ENCODE data around the gene KIFC1.

Gene KIFC1

DNA sequence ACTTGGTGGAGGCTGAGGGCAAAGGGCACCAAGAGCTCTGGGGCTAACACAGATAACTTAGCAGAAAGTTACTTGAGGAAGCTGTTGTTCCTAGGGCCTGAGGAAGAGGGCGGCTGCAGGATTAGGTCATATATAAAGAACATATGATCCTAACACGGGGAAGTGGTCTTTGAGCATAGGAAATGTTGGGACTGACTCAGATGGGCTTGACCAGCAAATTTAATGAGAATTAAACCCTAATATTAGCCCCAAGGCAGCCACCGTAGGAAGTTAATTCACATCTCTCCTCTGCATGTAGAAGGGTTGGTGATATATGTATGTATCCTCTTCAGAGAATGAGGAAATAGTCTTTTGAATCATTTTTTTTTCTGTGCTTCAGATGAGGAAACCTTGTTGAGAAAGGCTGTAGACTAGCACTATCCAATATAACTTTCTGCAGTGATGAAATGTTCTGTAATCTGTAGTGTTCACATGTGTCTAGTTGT, 53.5 kb downstream of the KIFC1 start:
- DNase-seq = no peak

DNA sequence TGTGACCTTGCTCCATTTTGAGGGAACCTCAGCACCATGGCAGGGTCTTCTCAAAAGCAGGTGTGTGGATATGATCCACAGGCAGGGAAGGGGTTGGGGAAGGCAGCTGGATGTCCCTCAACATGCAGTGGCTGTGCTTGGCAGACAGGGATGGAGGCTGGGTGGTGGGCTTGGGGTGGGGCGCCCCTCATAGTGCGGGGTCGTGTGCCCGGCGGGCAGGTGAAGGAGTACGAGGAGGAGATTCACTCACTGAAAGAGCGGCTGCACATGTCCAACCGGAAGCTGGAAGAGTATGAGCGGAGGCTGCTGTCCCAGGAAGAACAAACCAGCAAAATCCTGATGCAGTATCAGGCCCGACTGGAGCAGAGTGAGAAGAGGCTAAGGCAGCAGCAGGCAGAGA, 54.7 kb downstream of the KIFC1 start:
- no peak for DNase-seq

DNA sequence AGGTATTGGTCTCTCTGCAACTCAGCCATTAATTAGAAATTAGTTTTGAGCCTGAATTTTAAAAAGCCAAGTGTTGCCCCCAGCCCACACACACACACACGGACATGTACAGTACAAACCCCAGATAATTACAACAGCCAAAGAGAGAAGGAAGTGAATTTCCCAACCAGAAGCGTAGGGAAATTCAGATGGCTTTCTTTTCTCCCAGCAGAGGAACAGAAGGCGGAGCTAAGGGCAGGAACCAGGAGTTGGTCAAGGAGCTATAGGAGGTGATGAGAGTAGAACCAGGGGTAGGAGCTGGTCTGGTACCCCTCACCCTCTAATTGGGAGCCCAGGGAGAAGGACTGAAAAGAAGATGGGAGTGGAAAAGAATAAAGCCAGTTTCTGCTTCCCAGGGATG, 58.8 kb downstream of the KIFC1 start:
- DNase-seq = no peak

DNA sequence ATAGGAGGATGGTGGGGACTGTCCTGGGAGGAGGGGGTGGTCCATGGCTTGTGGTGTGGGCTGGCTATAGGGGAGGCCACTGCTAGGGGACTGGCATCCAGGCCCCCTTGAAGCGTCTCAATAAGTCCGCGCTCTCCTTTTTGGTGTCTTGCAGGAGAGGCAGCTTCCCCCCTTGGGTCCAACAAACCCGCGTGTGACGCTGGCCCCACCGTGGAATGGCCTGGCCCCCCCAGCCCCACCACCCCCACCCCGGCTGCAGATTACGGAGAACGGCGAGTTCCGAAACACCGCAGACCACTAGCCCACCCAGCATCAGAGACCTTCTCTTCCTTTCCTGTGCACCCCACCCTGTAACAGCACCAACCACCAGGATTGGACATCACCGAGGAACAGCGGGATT, 60.0 kb downstream of the KIFC1 start:
- DNase-seq = no peak

DNA sequence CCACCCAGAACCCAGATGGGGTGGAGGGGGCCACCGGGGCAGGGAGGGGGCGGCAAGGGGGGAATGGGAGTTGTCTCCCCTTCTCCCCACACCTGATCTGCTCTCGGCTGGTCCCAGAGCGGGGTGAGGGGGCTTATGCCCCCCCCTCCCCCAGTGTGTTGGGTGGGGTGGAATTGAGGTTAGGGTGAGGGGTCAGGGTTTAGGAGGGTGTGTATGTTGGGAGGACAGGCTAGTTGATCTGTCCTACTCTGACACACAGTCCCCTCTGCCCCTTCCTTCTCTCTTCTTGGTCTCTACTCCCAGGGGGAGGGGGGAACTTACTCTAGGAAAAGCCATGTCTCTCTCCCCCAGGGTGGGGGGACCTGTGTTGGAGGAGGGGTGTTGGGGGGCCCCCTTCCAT, 60.9 kb downstream of the KIFC1 start:
- no peak for DNase-seq

DNA sequence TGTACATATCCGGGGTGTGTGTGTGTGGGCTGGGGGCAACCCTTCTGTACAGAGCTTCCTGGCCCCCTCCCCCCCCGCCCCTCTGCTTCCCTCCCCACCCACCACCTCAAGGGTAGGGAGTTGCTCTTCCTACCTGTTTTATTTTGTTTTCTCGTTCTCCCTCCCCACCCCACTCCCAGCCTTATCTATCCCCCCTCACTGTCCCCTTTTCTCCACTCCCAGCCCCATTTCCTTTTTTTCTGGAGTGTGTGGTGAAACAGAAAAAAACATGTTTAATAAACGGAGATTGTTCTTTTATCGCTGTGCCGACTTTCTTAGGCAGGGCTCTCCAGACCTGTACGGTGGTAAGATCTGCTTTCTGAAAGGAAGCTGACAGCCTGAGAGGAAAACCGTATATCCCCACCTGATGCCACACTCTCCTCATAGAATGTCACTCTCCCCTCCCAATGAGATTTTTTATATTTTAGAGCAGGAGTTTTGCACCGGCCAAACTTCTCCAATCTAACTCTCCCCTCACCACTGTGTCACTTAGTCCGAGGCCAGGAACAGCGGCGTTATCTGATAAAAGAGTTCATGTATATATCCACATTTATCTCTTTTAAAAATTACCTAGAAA, 61.9 kb downstream of the KIFC1 start:
- DNase-seq = no peak

DNA sequence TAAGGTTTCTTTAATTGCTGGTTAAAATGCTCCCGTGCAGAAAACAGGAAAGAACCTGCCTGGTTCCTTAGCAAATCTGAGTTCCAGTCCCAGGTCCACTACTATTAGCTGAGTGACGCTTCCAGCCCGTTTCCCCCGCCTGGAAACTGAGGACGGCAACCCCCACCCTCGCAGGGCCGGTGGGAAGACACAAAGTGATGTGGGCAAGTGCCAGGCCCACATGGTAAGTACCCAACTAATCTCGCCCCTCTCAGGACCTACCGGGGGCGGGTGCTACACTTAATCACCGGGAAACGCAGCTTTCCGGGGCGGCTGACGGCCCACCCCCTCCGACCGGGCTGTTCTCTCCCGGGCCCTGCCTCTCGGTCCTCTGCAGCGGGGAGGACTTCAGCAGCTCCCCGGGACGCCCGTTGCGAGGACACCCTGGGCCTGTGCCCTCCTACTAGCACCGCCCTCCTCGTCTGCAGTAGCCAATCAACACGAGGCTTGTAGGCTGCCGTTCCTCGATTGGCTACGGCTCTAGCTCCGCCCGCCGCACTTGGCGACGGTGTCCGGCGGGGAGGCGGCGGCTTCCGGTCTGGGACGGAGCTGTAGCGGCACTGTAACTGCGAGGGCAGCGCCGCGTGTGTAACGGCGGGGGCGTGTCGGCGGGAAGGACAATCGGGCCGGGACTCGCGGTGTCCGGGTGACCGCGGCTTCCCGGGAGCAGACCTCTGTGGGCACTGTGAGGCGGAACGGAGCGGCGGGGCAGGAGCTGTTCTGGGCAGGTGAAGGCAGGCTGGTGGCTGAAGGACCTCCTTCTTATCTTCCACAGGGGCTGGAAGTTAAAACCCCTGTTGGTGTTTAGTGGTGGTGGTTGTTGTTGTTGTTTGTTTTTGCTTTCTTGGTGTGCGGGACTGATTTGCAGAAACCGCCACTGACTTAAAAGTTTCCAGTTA, 62.7 kb downstream of the KIFC1 start, which contains the start of gene ZBTB9:
Gene ZBTB9, plus strand, starts transcription at position 568 of the 938 bp plus-strand sequence. CDS start 525 bp downstream, outside the sequence.
- peak; percentile 92 for DNase-seq

DNA sequence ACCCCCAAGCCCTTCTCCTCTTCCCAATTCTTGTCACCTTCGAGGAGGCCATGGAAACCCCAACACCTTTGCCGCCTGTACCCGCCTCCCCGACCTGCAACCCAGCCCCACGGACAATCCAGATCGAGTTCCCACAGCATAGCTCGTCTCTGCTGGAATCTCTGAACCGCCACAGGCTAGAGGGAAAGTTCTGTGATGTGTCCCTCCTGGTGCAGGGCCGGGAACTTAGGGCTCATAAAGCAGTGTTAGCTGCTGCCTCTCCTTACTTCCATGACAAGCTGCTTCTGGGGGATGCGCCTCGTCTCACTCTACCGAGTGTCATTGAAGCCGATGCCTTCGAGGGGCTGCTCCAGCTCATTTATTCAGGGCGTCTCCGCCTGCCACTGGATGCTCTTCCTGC, 63.4 kb downstream of the KIFC1 start:
- DNase-seq = no peak

DNA sequence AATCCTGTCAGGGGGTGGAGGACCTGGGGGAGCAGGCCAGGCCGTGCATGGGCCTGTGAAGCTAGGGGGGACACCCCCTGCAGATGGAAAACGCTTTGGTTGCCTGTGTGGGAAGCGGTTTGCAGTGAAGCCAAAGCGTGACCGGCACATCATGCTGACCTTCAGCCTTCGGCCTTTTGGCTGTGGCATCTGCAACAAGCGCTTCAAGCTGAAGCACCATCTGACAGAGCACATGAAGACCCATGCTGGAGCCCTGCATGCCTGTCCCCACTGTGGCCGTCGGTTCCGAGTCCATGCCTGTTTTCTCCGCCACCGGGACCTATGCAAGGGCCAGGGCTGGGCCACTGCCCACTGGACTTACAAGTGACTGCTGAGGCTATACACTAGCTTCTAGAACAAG, 64.5 kb downstream of the KIFC1 start:
- DNase-seq = no peak

DNA sequence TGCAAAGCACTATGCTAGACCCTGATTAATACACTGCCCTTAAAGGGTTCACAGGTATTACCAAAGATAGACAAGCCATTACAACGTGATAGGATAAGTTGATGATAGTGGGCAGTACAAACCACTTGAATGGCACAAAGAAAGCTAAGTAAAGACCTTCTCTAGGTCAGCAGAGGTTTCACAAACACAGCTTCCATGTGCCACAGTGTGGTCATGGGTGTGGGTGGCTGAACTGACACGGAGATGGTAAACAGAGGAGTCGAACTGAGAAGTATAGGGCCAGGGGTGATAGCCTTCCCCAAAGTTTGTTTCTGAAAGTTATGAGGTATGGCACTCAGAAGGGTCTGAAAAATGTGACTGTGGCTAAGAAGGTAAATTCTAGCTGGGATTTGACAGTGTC, 67.1 kb downstream of the KIFC1 start:
- DNase-seq = no peak

DNA sequence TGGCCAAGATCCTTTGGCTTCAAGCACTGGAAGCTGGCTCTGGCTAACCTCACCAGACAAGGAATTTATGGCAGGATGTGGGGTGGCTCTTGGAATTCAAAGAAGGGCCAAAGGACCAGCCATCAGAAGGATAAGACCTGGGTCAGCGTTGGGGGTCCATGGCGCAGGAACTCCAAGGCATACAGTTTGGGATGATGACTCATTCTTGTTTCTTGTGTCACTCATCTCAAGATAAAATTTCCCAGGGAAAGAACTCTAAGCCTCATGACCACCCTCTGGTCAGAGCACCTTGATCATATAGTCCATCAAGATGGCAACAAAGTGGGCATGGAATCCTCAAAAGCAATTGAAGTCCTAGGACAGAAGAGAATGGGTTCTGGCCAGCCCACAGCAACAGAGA, 67.6 kb downstream of the KIFC1 start:
- DNase-seq = no peak

All from NCI-H526 treated with DMSO at 0.1 percent for 48 hours (cell line).